Hepatocyte (in vitro differentiated cells): ENCODE results near the gene CLEC12A. TPM values are rescaled to one million over a fixed set of nuclear protein-coding genes. Genes with fewer than 3 reads are reported as not detected.

ENCODE experiments used
- DNase-seq: peaks from one replicate; pipeline ENCODE4 v3.0.0-alpha.2; 2016; ENCODE audit warnings: low spot score
- H2AFZ ChIP-seq: fragments of 200-600 bp; sonication (generic); 2 replicates; pipeline ENCODE4 v1.6.0; 2016; ENCODE audit warnings: antibody characterized with exemption, mild to moderate bottlenecking
- H3K27ac ChIP-seq: fragments of 200-600 bp; sonication (generic); 2 replicates; pipeline ENCODE4 v1.5.1; 2016; ENCODE audit warnings: mild to moderate bottlenecking
- H3K27me3 ChIP-seq: fragments of 200-600 bp; sonication (generic); 2 replicates; pipeline ENCODE4 v1.6.1; 2016
- H3K36me3 ChIP-seq: fragments of 200-600 bp; sonication (generic); replicated peaks from 2 replicates; pipeline ENCODE4 v1.5.1; 2016; ENCODE audit warnings: low read depth; ENCODE audit not compliant: insufficient read depth
- H3K4me1 ChIP-seq: fragments of 200-600 bp; sonication (generic); 2 replicates; pipeline ENCODE4 v1.5.1; 2016; ENCODE audit warnings: mild to moderate bottlenecking, moderate library complexity; ENCODE audit not compliant: insufficient read depth
- H3K4me2 ChIP-seq: fragments of 200-600 bp; sonication (generic); 2 replicates; pipeline ENCODE4 v1.6.0; 2016
- H3K4me3 ChIP-seq: fragments of 200-600 bp; sonication (generic); 2 replicates; pipeline ENCODE4 v1.5.1; 2016; ENCODE audit warnings: mild to moderate bottlenecking
- H3K79me2 ChIP-seq: fragments of 200-600 bp; sonication (generic); 2 replicates; pipeline ENCODE4 v1.6.0; 2017; ENCODE audit warnings: mild to moderate bottlenecking
- H3K9me2 ChIP-seq: fragments of 200-600 bp; sonication (generic); replicated peaks from 2 replicates; pipeline ENCODE4 v1.6.0; 2017; ENCODE audit warnings: mild to moderate bottlenecking; ENCODE audit not compliant: insufficient read depth
- H3K9me3 ChIP-seq: fragments of 200-600 bp; sonication (generic); 2 replicates; pipeline ENCODE4 v1.5.1; 2016; ENCODE audit warnings: low read depth, mild to moderate bottlenecking
- H4K20me1 ChIP-seq: fragments of 200-600 bp; sonication (generic); 2 replicates; pipeline ENCODE4 v1.6.0; 2016; ENCODE audit warnings: mild to moderate bottlenecking; ENCODE audit not compliant: insufficient read depth, poor library complexity, severe bottlenecking
- EZH2 ChIP-seq: fragments of 200-600 bp; sonication (generic); IDR thresholded peaks from 2 replicates; pipeline ENCODE4 v1.6.1; 2016; ENCODE audit warnings: antibody characterized with exemption, mild to moderate bottlenecking, borderline replicate concordance
- EZH2phosphoT487 ChIP-seq: fragments of 200-600 bp; sonication (generic); IDR thresholded peaks from one replicate; pipeline ENCODE4 v1.6.1; 2018; ENCODE audit warnings: antibody characterized with exemption, mild to moderate bottlenecking, low read depth, moderate library complexity; ENCODE audit not compliant: unreplicated experiment, severe bottlenecking
- WGBS: methylation state at CpG from one replicate; pipeline ENCODE4 v1.1.6; 2016; ENCODE audit warnings: low lambda C conversion rate; ENCODE audit errors: missing lambda C conversion rate; 5-methylcytosine and 5-hydroxymethylcytosine counted together
- polyA plus RNA-seq: library from polyadenylated mRNA; unstranded; fragments of >200 nt; fragmentation: Nextera tagmentation; extraction: Ambion mirVana; gene quantifications from 2 replicates; pipeline ENCODE4 v1.2.1, GENCODE V29; 2016
- total RNA-seq: library from RNA; depleted of rRNA; stranded (reverse); fragments of >200 nt; gene quantifications from 2 replicates; pipeline ENCODE4 v1.2.3, GENCODE V29; 2014
- TF ChIP-seq, protein P1 (sequence below): fragments of 200-600 bp; sonication (generic); IDR thresholded peaks from 2 replicates; pipeline ENCODE4 v1.5.1; 2016; ENCODE audit warnings: antibody characterized with exemption, mild to moderate bottlenecking; ENCODE audit not compliant: poor library complexity

The CLEC12A gene
- total and polyA plus RNA-seq, 2 experiments from 2014 or later, result 0.73 to 1.2 TPM

DNA sequence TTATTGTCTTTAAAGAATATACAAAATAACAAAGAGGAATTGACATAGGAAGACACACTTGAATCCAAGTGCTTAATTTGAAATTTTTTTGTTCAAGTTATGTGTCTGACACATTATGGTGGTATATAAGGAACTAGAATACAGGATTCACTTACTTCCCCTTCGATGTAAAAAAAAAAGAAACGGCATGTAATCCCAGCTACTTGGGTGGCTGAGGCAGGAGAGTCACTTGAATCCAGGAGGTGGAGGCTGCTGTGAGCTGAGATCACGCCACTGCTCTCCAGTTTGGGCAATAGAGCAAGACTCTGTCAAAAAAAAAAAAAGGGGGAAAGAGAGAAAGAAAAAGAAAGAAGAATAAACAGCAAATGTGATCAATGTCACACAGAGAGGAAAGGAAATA is 8.9 kb downstream of the CLEC12A start:
- Histone ChIP-seq H2AFZ (no peak overlapping the region), H3K4me1 (no peaks in the 10 kb centered on the region), H3K79me2 (no peaks in the 10 kb centered on the region), H4K20me1 (no peaks in the 10 kb centered on the region), H3K9me3 (no peaks in the 10 kb centered on the region), H3K27me3 (no peaks in the 10 kb centered on the region), H3K4me2 (no peak overlapping the region), H3K27ac (no peak overlapping the region), H3K9me2 (no peaks in the 10 kb centered on the region), H3K36me3 (no peaks in the 10 kb centered on the region), H3K4me3 (no peak overlapping the region)
- no peak for DNase-seq
- WGBS, result 90% methylated on average over 3 of the region's 3 CpGs
- TF ChIP-seq EZH2 (no peak), EZH2phosphoT487 (no peak)
- TF ChIP-seq, protein P1, sequence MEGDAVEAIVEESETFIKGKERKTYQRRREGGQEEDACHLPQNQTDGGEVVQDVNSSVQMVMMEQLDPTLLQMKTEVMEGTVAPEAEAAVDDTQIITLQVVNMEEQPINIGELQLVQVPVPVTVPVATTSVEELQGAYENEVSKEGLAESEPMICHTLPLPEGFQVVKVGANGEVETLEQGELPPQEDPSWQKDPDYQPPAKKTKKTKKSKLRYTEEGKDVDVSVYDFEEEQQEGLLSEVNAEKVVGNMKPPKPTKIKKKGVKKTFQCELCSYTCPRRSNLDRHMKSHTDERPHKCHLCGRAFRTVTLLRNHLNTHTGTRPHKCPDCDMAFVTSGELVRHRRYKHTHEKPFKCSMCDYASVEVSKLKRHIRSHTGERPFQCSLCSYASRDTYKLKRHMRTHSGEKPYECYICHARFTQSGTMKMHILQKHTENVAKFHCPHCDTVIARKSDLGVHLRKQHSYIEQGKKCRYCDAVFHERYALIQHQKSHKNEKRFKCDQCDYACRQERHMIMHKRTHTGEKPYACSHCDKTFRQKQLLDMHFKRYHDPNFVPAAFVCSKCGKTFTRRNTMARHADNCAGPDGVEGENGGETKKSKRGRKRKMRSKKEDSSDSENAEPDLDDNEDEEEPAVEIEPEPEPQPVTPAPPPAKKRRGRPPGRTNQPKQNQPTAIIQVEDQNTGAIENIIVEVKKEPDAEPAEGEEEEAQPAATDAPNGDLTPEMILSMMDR, result no peak

- no peaks in the 10 kb centered on the region for H3K9me2 ChIP-seq
- H4K20me1 ChIP-seq, result no peaks in the 10 kb centered on the region
- DNase-seq, result no peak
- H3K4me3 ChIP-seq, result no peak overlapping the region
- no peaks in the 10 kb centered on the region for H3K79me2 ChIP-seq
- H3K27me3 ChIP-seq, result no peaks in the 10 kb centered on the region
- 89% methylated on average over 3 of the region's 3 CpGs for WGBS
- H3K4me1 ChIP-seq, result no peaks in the 10 kb centered on the region
- H3K27ac ChIP-seq, result no peak overlapping the region
- TF ChIP-seq EZH2, result no peak
- TF ChIP-seq, protein P1, result no peak
- TF ChIP-seq EZH2phosphoT487, result no peak
- no peaks in the 10 kb centered on the region for H3K36me3 ChIP-seq
- H3K9me3 ChIP-seq, result no peaks in the 10 kb centered on the region
- no peak overlapping the region for H3K4me2 ChIP-seq
- H2AFZ ChIP-seq, result no peak overlapping the region
These were observed 20.7 kb downstream of the CLEC12A start for GRCh38 chr12:9991876-9992275.

DNA sequence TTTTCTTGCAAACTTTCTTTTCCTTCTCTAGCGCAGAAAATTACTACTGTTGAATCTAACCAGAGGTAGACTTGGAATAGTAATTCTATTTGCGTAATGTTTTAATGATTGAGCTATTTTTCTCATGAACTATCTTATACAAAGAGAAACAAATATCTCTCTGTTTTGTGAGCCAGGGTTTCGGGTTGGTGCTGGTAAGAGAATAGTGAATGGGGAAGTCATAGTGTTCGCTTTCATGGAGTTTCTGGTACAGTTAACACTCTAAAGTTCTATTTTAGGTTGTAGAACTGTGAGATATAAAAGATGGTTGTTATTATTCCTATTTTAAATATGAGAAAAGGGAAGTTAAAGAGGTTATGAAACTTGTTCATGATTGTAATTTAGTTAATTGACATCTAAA is 21.1 kb downstream of the CLEC12A start:
- H3K4me2 ChIP-seq, result no peak overlapping the region
- TF ChIP-seq EZH2phosphoT487 (no peak), EZH2 (no peak)
- TF ChIP-seq, protein P1, result no peak
- H3K9me2 ChIP-seq, result no peaks in the 10 kb centered on the region
- no peaks in the 10 kb centered on the region for H3K36me3 ChIP-seq
- no peaks in the 10 kb centered on the region for H3K27me3 ChIP-seq
- H3K9me3 ChIP-seq, result no peaks in the 10 kb centered on the region
- H3K4me1 ChIP-seq, result no peaks in the 10 kb centered on the region
- WGBS, result 96% methylated on average over 4 of the region's 4 CpGs
- H3K79me2 ChIP-seq, result no peaks in the 10 kb centered on the region
- no peak for DNase-seq
- no peak overlapping the region for H3K4me3 ChIP-seq
- no peak overlapping the region for H3K27ac ChIP-seq
- H4K20me1 ChIP-seq, result no peaks in the 10 kb centered on the region
- no peak overlapping the region for H2AFZ ChIP-seq

GRCh38 chr12:9999016-9999415 is 27.8 kb downstream of the CLEC12A start, which contains the start of gene CLEC1B:
CLEC1B (minus strand) TSS chr12:9999121; CDS start chr12:9999100, 21 bp downstream.
- TF ChIP-seq EZH2 (no peak), EZH2phosphoT487 (no peak)
- TF ChIP-seq, protein P1, result no peak
- no peak within 1 kb of the TSS for H3K27ac ChIP-seq

More at GRCh38 chr12:9999016-9999415, 27.8 kb downstream of the CLEC12A start, which contains the start of gene CLEC1B:
- Histone ChIP-seq H3K4me1 (no peaks in the 10 kb centered on the region), H4K20me1 (no peaks in the 10 kb centered on the region), H3K4me2 (no peak within 1 kb of the TSS), H3K36me3 (no peaks in the 10 kb centered on the region), H3K4me3 (no peak within 1 kb of the TSS), H3K27me3 (no peaks in the 10 kb centered on the region), H3K9me3 (no peaks in the 10 kb centered on the region), H3K79me2 (no peaks in the 10 kb centered on the region), H3K9me2 (no peaks in the 10 kb centered on the region), H2AFZ (no peak within 1 kb of the TSS)
- no peak for DNase-seq
- WGBS, result 92% methylated on average over 3 of the region's 3 CpGs
